Measurements from ENCODE around the gene DNAJB4. TPM values are rescaled to one million over a fixed set of nuclear protein-coding genes. Genes with fewer than 3 reads are reported as not detected.

Gene DNAJB4
- total and polyA plus RNA-seq, 2 of the 8 experiments (the other 6 are each of a cell fraction or from before 2014, with no cell fraction given), result 6.6 to 21.8 TPM

GRCh38 chr1:78049396-78049795 lies 44.7 kb downstream of the DNAJB4 start:
- WGBS, 2 experiments (ENCODE audit: extremely low coverage in 1 of 2, insufficient coverage in 1 of 2, insufficient read length in 1 of 2, insufficient replicate concordance in 2 of 2, low coverage in 1 of 2, low lambda C conversion rate in 2 of 2, missing lambda C conversion rate in 1 of 2), result 97% methylated on average over 4 of the region's 4 CpGs; no CpG with 5 or more reads in 1 of the 2 experiments
- H3K79me2 ChIP-seq (ENCODE audit: control insufficient read depth in 1 of 2, insufficient read depth in 2 of 2, low read length in 2 of 2), result no peaks in the 10 kb centered on the region
- ChIA-PET POLR2A (ENCODE audit: partially characterized antibody) (interaction anchor here (0.7 to 2.1 kb wide), 3 partner anchors 9 to 81 kb away, joined by 3 to 5 read pairs (median 3); no protein-coding TSS in a partner anchor), CTCF (ENCODE audit: partially characterized antibody) (interaction anchor here (0.6 to 2.5 kb wide), 4 partner anchors 9 to 1113 kb away, joined by 3 to 6 read pairs (median 4); no protein-coding TSS in a partner anchor)
- H2BK120ac ChIP-seq (replicated peaks; ENCODE audit: low read depth, low read length), result no peak overlapping the region
- H3K4me3 ChIP-seq (ENCODE audit: extremely low read depth in 1 of 4, insufficient read depth in 2 of 4, low read depth in 3 of 4, low read length in 4 of 4), result no peak overlapping the region
- peaks cover 13% of the 10 kb centered on the region; the same call in 1 of the 2 replicates for H3K23me2 ChIP-seq (ENCODE audit: low read depth, low read length)
- no peaks in the 10 kb centered on the region for H3K36me3 ChIP-seq (ENCODE audit: control insufficient read depth in 2 of 4, insufficient read depth in 4 of 4, low read length in 3 of 4)
- H2AK5ac ChIP-seq (ENCODE audit: low read depth, low read length), result no peak overlapping the region
- FAIRE-seq, result no peak
- H3K4me2 ChIP-seq (ENCODE audit: insufficient read depth in 1 of 2, low read depth in 2 of 2, low read length in 2 of 2), result no peak overlapping the region
- no peaks in the 10 kb centered on the region for H4K20me1 ChIP-seq (replicated peaks in 1 of 2; ENCODE audit: control insufficient read depth in 1 of 2, insufficient read depth in 2 of 2, low read length in 2 of 2)
- H3K4ac ChIP-seq (replicated peaks; ENCODE audit: insufficient read length, low read depth, low read length), result no peak overlapping the region
- H4K8ac ChIP-seq (ENCODE audit: extremely low read depth, insufficient read depth, low read length), result no peak overlapping the region
- H3K9ac ChIP-seq (replicated peaks in 1 of 4; ENCODE audit: extremely low read depth in 1 of 4, low read depth in 3 of 4, low read length in 3 of 4), result no peak overlapping the region
- peaks cover 0 to 13% (median 6%) of the 10 kb centered on the region in 4 experiments; a peak in 3 of 7 replicates for H3K4me1 ChIP-seq (replicated peaks in 1 of 4; ENCODE audit: control insufficient read depth in 3 of 4, insufficient read depth in 4 of 4, low read length in 3 of 4)
- H3K14ac ChIP-seq (ENCODE audit: insufficient read length), result no peak overlapping the region
- no peak overlapping the region for H2AFZ ChIP-seq (ENCODE audit: low read length)
- no peak overlapping the region for H3K56ac ChIP-seq (replicated peaks; ENCODE audit: insufficient read length, low read depth, low read length)
- no peak for DNase-seq (ENCODE audit: low read depth in 1 of 2, low spot score in 2 of 2)
- peaks cover 4 to 28% (median 22%) of the 10 kb centered on the region in 4 experiments for H3K27me3 ChIP-seq (replicated peaks in 1 of 4; ENCODE audit: control insufficient read depth in 3 of 4, extremely low read depth in 1 of 4, insufficient read depth in 3 of 4, low read length in 3 of 4)
- no peak overlapping the region for H4K91ac ChIP-seq (replicated peaks; ENCODE audit: insufficient read length, low read length)
- no peaks in the 10 kb centered on the region for H3K9me3 ChIP-seq (ENCODE audit: insufficient read depth in 2 of 2, low read depth in 1 of 2, low read length in 1 of 2)
- no peak overlapping the region for H2BK20ac ChIP-seq (ENCODE audit: low read length)
- H2BK5ac ChIP-seq (ENCODE audit: low read depth, low read length), result no peak overlapping the region
- no peak overlapping the region for H2BK12ac ChIP-seq (ENCODE audit: low read depth, low read length)
- H3K27ac ChIP-seq (ENCODE audit: low read depth, low read length), result no peak overlapping the region
- no peaks in the 10 kb centered on the region for H3K79me1 ChIP-seq (ENCODE audit: low read depth, low read length)
- no peak overlapping the region for H2BK15ac ChIP-seq (ENCODE audit: low read length)
- no peak overlapping the region for H3K23ac ChIP-seq (ENCODE audit: insufficient read length)
- H3K18ac ChIP-seq (ENCODE audit: extremely low read depth, low read length), result no peak overlapping the region
- H4K5ac ChIP-seq (ENCODE audit: insufficient read length, low read depth, low read length), result no peak overlapping the region
- no peak for TF ChIP-seq KDM5A (IDR thresholded peaks at IDR 0.05; ENCODE audit: low read length)
- TF ChIP-seq NANOG (IDR thresholded peaks at IDR 0.05; ENCODE audit: insufficient read depth, low read depth, low read length, poor library complexity, severe bottlenecking), result no peak
- TF ChIP-seq EGR1 (IDR thresholded peaks at IDR 0.05; ENCODE audit: borderline replicate concordance, low read depth, low read length), result no peak
- TF ChIP-seq CTCF (IDR thresholded peaks at IDR 0.05; ENCODE audit: control extremely low read depth in 1 of 3, insufficient read depth in 1 of 3, low read depth in 1 of 3, low read length in 3 of 3), result no peak
- no peak for TF ChIP-seq FOSL1 (IDR thresholded peaks at IDR 0.05; ENCODE audit: insufficient read depth, low read depth, low read length)
- no peak for TF ChIP-seq POLR2A (IDR thresholded peaks at IDR 0.05; ENCODE audit: control extremely low read depth in 1 of 2, low read depth in 2 of 2, low read length in 2 of 2)
- TF ChIP-seq SUZ12 (IDR thresholded peaks at IDR 0.05; ENCODE audit: low read length), result no peak
- TF ChIP-seq POLR2AphosphoS5 (IDR thresholded peaks at IDR 0.05; ENCODE audit: low read depth, low read length), result no peak
- no peak for TF ChIP-seq EP300 (IDR thresholded peaks at IDR 0.05; ENCODE audit: borderline replicate concordance in 1 of 2, low read depth in 2 of 2, low read length in 2 of 2)
- TF ChIP-seq RFX5 (IDR thresholded peaks at IDR 0.05; ENCODE audit: borderline replicate concordance, low read depth, low read length), result no peak
- TF ChIP-seq E2F6 (IDR thresholded peaks at IDR 0.05), result no peak
